IPS-18a (cell line): ENCODE data around the gene EXO1.

Experiments used
- H3K27ac ChIP-seq: one replicate; pipeline ENCODE4 v1.5.1; 2013; ENCODE audit warnings: low read length
- H3K27me3 ChIP-seq: one replicate; pipeline ENCODE4 v1.6.1; 2013; ENCODE audit warnings: mild to moderate bottlenecking, low read length; ENCODE audit not compliant: control insufficient read depth, insufficient read depth
- H3K36me3 ChIP-seq: one replicate; pipeline ENCODE4 v1.6.1; 2013; ENCODE audit warnings: low read depth, low read length; ENCODE audit not compliant: control insufficient read depth
- H3K4me1 ChIP-seq: one replicate; pipeline ENCODE4 v1.6.1; 2013; ENCODE audit warnings: low read depth, low read length; ENCODE audit not compliant: control insufficient read depth
- H3K4me3 ChIP-seq: one replicate; pipeline ENCODE4 v1.5.1; 2013; ENCODE audit warnings: low read length
- H3K9ac ChIP-seq: one replicate; pipeline ENCODE4 v1.6.1; 2013; ENCODE audit warnings: mild to moderate bottlenecking, low read length, moderate library complexity
- H3K9me3 ChIP-seq: one replicate; pipeline ENCODE4 v1.6.1; 2013; ENCODE audit warnings: low read depth, low read length; ENCODE audit not compliant: control insufficient read depth

Gene EXO1

GRCh38 chr1:241934866-241935265 is 86.9 kb downstream of the EXO1 start:
- H3K36me3 ChIP-seq: no peaks in the 10 kb centered on the region
- H3K9ac ChIP-seq: no peak overlapping the region
- no peak overlapping the region for H3K4me3 ChIP-seq
- peaks cover 11% of the 10 kb centered on the region for H3K4me1 ChIP-seq
- H3K27me3 ChIP-seq: no peaks in the 10 kb centered on the region
- H3K27ac ChIP-seq: no peak overlapping the region
- peaks cover 3% of the 10 kb centered on the region for H3K9me3 ChIP-seq
